ENCODE measurements around the gene TDG.
A peak's percentile ranks its signal among the peaks of the same experiment; 100 is the strongest.

TDG gene

DNA sequence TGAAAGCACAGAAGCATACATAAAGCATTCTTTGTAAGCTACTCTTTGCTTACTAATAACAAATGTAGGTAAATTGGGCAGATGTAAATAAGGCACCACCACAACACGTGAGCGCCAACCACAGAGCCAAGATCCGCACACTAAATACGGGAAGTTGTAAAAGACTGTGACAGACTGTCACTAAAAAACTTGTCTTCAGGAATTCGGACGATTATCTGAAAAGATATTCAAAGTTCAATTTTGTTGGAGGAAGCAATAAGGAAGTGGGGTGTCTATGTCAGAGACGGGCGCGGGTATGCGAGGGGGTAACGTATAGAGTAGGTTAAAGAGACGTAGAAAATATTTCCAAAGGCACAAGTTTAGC lies 37.0 kb upstream of the TDG start:
- H3K79me2 ChIP-seq (ENCODE audit: low read length) = peaks cover 40% of the 10 kb centered on the region
- H2AFZ ChIP-seq (ENCODE audit: low read depth, low read length) = no peak overlapping the region; the same call in 1 of the 2 replicates
- H3K4me2 ChIP-seq (ENCODE audit: low read length) = peak overlapping the region; percentile 84
- peaks cover 69% of the 10 kb centered on the region for H3K4me1 ChIP-seq (ENCODE audit: low read length)
- no peaks in the 10 kb centered on the region for H3K9me3 ChIP-seq (ENCODE audit: insufficient read depth, low read length)
- H3K36me3 ChIP-seq (replicated peaks; ENCODE audit: low read depth, low read length) = peaks cover 33% of the 10 kb centered on the region
- peak overlapping the region; percentile 95 for H3K9ac ChIP-seq (ENCODE audit: low read length)
- peak overlapping the region; percentile 96 for H3K27ac ChIP-seq (ENCODE audit: low read length)
- H3K4me3 ChIP-seq (ENCODE audit: low read length) = peak overlapping the region; percentile 87
- H4K20me1 ChIP-seq (ENCODE audit: insufficient read depth, low read length) = peaks cover 29% of the 10 kb centered on the region
- no peaks in the 10 kb centered on the region for H3K27me3 ChIP-seq (ENCODE audit: low read depth, low read length)
- no peak for TF ChIP-seq CTCF (IDR thresholded peaks at IDR 0.05; ENCODE audit: low read depth, low read length)
- no peak for TF ChIP-seq EZH2phosphoT487 (IDR thresholded peaks at IDR 0.05; ENCODE audit: low read depth)

GRCh38 chr12:103929046-103929783 lies 36.5 kb upstream of the TDG start:
- peak overlapping the region; percentile 95 for H3K9ac ChIP-seq (ENCODE audit: low read length)
- TF ChIP-seq EZH2phosphoT487 (IDR thresholded peaks at IDR 0.05; ENCODE audit: low read depth) = no peak
- no peak for TF ChIP-seq CTCF (IDR thresholded peaks at IDR 0.05; ENCODE audit: low read depth, low read length)
- H3K27me3 ChIP-seq (ENCODE audit: low read depth, low read length) = no peaks in the 10 kb centered on the region
- H3K4me1 ChIP-seq (ENCODE audit: low read length) = peaks cover 69% of the 10 kb centered on the region
- peaks cover 38% of the 10 kb centered on the region for H3K36me3 ChIP-seq (replicated peaks; ENCODE audit: low read depth, low read length)
- peak overlapping the region; percentile 96 for H3K27ac ChIP-seq (ENCODE audit: low read length)
- peak overlapping the region; percentile 91; the same call in 1 of the 2 replicates for H2AFZ ChIP-seq (ENCODE audit: low read depth, low read length)
- peaks cover 34% of the 10 kb centered on the region for H4K20me1 ChIP-seq (ENCODE audit: insufficient read depth, low read length)
- peak overlapping the region; percentile 87 for H3K4me3 ChIP-seq (ENCODE audit: low read length)
- peak overlapping the region; percentile 84 for H3K4me2 ChIP-seq (ENCODE audit: low read length)
- H3K9me3 ChIP-seq (ENCODE audit: insufficient read depth, low read length) = no peaks in the 10 kb centered on the region
- peaks cover 45% of the 10 kb centered on the region for H3K79me2 ChIP-seq (ENCODE audit: low read length)

- H3K4me2 ChIP-seq (ENCODE audit: low read length) = peak overlapping the region; percentile 42
Observed at GRCh38 chr12:103929784-103930033, 36.0 kb upstream of the TDG start.

More at GRCh38 chr12:103929784-103930033, 36.0 kb upstream of the TDG start:
- no peak for TF ChIP-seq EZH2phosphoT487 (IDR thresholded peaks at IDR 0.05; ENCODE audit: low read depth)
- TF ChIP-seq CTCF (IDR thresholded peaks at IDR 0.05; ENCODE audit: low read depth, low read length) = no peak
- H3K27me3 ChIP-seq (ENCODE audit: low read depth, low read length) = no peaks in the 10 kb centered on the region
- peaks cover 38% of the 10 kb centered on the region for H4K20me1 ChIP-seq (ENCODE audit: insufficient read depth, low read length)
- H3K27ac ChIP-seq (ENCODE audit: low read length) = peak overlapping the region; percentile 96
- no peak overlapping the region for H2AFZ ChIP-seq (ENCODE audit: low read depth, low read length)
- H3K36me3 ChIP-seq (replicated peaks; ENCODE audit: low read depth, low read length) = peaks cover 41% of the 10 kb centered on the region
- no peaks in the 10 kb centered on the region for H3K9me3 ChIP-seq (ENCODE audit: insufficient read depth, low read length)
- peaks cover 50% of the 10 kb centered on the region for H3K79me2 ChIP-seq (ENCODE audit: low read length)
- H3K4me1 ChIP-seq (ENCODE audit: low read length) = peaks cover 67% of the 10 kb centered on the region
- peak overlapping the region; percentile 95 for H3K9ac ChIP-seq (ENCODE audit: low read length)
- H3K4me3 ChIP-seq (ENCODE audit: low read length) = peak overlapping the region; percentile 87
